Suprapubic skin (tissue), 3 donors: ENCODE measurements around the gene CR2.

Experiments used
- CTCF ChIP-seq, 2 donors: fragments of 200-600 bp in 1 of 2; fragments of 450-650 bp in 1 of 2; sonication (generic) in 1 of 2; IDR thresholded peaks; one replicate each; pipeline ENCODE4 v1.5.1; 2016 to 2019; ENCODE audit warnings: antibody characterized with exemption in 2 of 2, mild to moderate bottlenecking in 1 of 2, moderate library complexity in 1 of 2
- EP300 ChIP-seq: sonication (generic); formaldehyde crosslinking; IDR thresholded peaks from one replicate; pipeline ENCODE4 v1.6.1; 2017; ENCODE audit warnings: antibody characterized with exemption

- TF ChIP-seq EP300 (no peak), CTCF (IDR thresholded peaks at IDR 0.05) (no peak)
These were observed 65.6 kb downstream of the CR2 start for GRCh38 chr1:207519505-207520399.
